ENCODE data around the gene RTTN.

Gene RTTN

GRCh38 chr18:70019991-70020390, 185.5 kb downstream of the RTTN start:
- no peak for DNase-seq
- no peaks in the 10 kb centered on the region for H3K27me3 ChIP-seq (replicated peaks; ENCODE audit: insufficient read depth, low read length)

GRCh38 chr18:70019136-70019535, 186.4 kb downstream of the RTTN start:
- Histone ChIP-seq H2AFZ (ENCODE audit: low read length) (no peak overlapping the region), H4K20me1 (ENCODE audit: insufficient read depth, low read length) (no peaks in the 10 kb centered on the region), H3K4me1 (ENCODE audit: low read length) (no peaks in the 10 kb centered on the region), H3K4me2 (ENCODE audit: low read depth, low read length) (no peak overlapping the region), H3K9me2 (replicated peaks; ENCODE audit: insufficient read depth, low read length) (no peaks in the 10 kb centered on the region), H3K27ac (ENCODE audit: low read length) (no peak overlapping the region), H3K27me3 (replicated peaks; ENCODE audit: insufficient read depth, low read length) (no peaks in the 10 kb centered on the region), H3K9me3 (replicated peaks; ENCODE audit: insufficient read depth, low read length) (no peaks in the 10 kb centered on the region), H3K79me2 (ENCODE audit: low read length) (no peaks in the 10 kb centered on the region), H3K36me3 (replicated peaks; ENCODE audit: insufficient read depth, low read length) (no peaks in the 10 kb centered on the region; the same call in 1 of the 2 replicates), H3K9ac (ENCODE audit: low read length) (no peak overlapping the region), H3F3A (ENCODE audit: insufficient read depth, low read length) (no peaks in the 10 kb centered on the region), H3K4me3 (ENCODE audit: low read length) (no peak overlapping the region)
- TF ChIP-seq EZH2phosphoT487 (IDR thresholded peaks at IDR 0.05; ENCODE audit: low read length) (no peak), CTCF (IDR thresholded peaks at IDR 0.05; ENCODE audit: low read length) (no peak), EZH2 (optimal IDR thresholded peaks at IDR 0.05; ENCODE audit: low read depth, low read length) (no peak)
- DNase-seq: no peak

More at GRCh38 chr18:70019991-70020390, 185.5 kb downstream of the RTTN start:
- Histone ChIP-seq H3K4me1 (ENCODE audit: low read length) (no peaks in the 10 kb centered on the region), H3K9me3 (replicated peaks; ENCODE audit: insufficient read depth, low read length) (no peaks in the 10 kb centered on the region), H3K9me2 (replicated peaks; ENCODE audit: insufficient read depth, low read length) (no peaks in the 10 kb centered on the region), H3K4me3 (ENCODE audit: low read length) (no peak overlapping the region), H3K36me3 (replicated peaks; ENCODE audit: insufficient read depth, low read length) (no peaks in the 10 kb centered on the region; the same call in 1 of the 2 replicates), H3K79me2 (ENCODE audit: low read length) (no peaks in the 10 kb centered on the region), H4K20me1 (ENCODE audit: insufficient read depth, low read length) (no peaks in the 10 kb centered on the region), H2AFZ (ENCODE audit: low read length) (no peak overlapping the region), H3K9ac (ENCODE audit: low read length) (no peak overlapping the region), H3K4me2 (ENCODE audit: low read depth, low read length) (no peak overlapping the region), H3K27ac (ENCODE audit: low read length) (no peak overlapping the region), H3F3A (ENCODE audit: insufficient read depth, low read length) (no peaks in the 10 kb centered on the region)
- no peak for TF ChIP-seq EZH2phosphoT487 (IDR thresholded peaks at IDR 0.05; ENCODE audit: low read length)
- TF ChIP-seq EZH2 (optimal IDR thresholded peaks at IDR 0.05; ENCODE audit: low read depth, low read length): no peak
- TF ChIP-seq CTCF (IDR thresholded peaks at IDR 0.05; ENCODE audit: low read length): no peak

- H3K9me3 ChIP-seq (replicated peaks; ENCODE audit: insufficient read depth, low read length): no peaks in the 10 kb centered on the region
- H3F3A ChIP-seq (ENCODE audit: insufficient read depth, low read length): no peaks in the 10 kb centered on the region
- TF ChIP-seq EZH2phosphoT487 (IDR thresholded peaks at IDR 0.05; ENCODE audit: low read length): no peak
- TF ChIP-seq CTCF (IDR thresholded peaks at IDR 0.05; ENCODE audit: low read length): no peak
- no peaks in the 10 kb centered on the region for H3K27me3 ChIP-seq (replicated peaks; ENCODE audit: insufficient read depth, low read length)
- no peak overlapping the region for H3K4me3 ChIP-seq (ENCODE audit: low read length)
- no peaks in the 10 kb centered on the region; the same call in 1 of the 2 replicates for H3K36me3 ChIP-seq (replicated peaks; ENCODE audit: insufficient read depth, low read length)
- no peak for DNase-seq
- no peak overlapping the region for H3K4me2 ChIP-seq (ENCODE audit: low read depth, low read length)
- H4K20me1 ChIP-seq (ENCODE audit: insufficient read depth, low read length): no peaks in the 10 kb centered on the region
- H3K79me2 ChIP-seq (ENCODE audit: low read length): no peaks in the 10 kb centered on the region
- no peaks in the 10 kb centered on the region for H3K4me1 ChIP-seq (ENCODE audit: low read length)
- no peaks in the 10 kb centered on the region for H3K9me2 ChIP-seq (replicated peaks; ENCODE audit: insufficient read depth, low read length)
- H3K9ac ChIP-seq (ENCODE audit: low read length): no peak overlapping the region
- H2AFZ ChIP-seq (ENCODE audit: low read length): no peak overlapping the region
- H3K27ac ChIP-seq (ENCODE audit: low read length): no peak overlapping the region
Measured at GRCh38 chr18:70015127-70015526, 190.4 kb downstream of the RTTN start.
